ENCODE data around the gene AHI1.

Gene AHI1

DNA sequence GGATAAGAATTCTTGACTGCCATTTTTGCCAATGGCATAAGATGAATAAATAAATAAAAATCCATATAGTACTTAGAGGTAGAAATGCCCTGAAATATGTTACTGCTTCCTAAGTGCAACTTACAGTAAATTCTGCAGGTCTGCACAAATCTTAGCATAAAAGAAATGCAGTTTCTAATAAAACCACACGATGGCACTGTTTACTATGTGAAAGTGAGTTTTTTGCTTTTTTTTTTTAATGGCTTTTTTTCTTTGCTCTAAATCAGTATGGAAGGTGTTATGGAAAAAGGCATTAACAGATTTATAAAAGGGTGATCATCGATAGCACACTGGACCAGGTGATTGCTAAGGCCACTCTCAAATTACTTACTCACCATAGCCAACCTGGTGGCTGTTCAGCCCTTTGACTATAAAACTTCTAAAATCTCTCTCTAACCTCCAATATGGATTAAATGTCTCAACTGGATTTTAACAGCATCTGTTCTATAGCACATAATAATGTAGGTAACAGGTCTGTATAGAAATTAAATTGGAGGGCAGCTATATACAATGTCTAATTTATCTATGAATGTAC is 45.8 kb downstream of the AHI1 start:
- peak; percentile 76 for DNase-seq

DNA sequence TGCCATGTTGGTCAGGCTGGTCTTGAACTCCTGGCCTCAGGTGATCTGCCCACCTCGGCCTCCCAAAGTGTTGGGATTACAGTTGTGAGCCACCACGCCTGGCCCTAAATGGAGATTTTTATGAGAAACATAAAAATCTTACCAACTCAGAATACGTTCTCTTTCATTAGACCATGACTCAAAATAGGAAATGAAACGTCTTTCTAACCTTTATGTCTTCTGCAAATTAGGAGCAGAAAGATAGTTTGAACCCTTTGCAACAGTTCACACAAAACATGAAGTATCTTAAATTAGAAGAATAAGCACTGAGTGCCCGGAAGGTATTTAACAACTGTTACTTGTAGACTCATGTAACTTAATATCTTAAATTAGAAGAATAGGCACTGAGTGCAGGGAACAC is 48.3 kb downstream of the AHI1 start:
- DNase-seq: no peak

- no peak for DNase-seq
Measured at GRCh38 chr6:135440087-135440792, 57.3 kb downstream of the AHI1 start.

- DNase-seq: no peak
Measured at GRCh38 chr6:135439549-135439948, 58.0 kb downstream of the AHI1 start.

GRCh38 chr6:135438907-135439535 is 58.5 kb downstream of the AHI1 start:
- DNase-seq: peak; percentile 87

- no peak for DNase-seq
Measured at GRCh38 chr6:135434991-135435390, 62.5 kb downstream of the AHI1 start.

DNA sequence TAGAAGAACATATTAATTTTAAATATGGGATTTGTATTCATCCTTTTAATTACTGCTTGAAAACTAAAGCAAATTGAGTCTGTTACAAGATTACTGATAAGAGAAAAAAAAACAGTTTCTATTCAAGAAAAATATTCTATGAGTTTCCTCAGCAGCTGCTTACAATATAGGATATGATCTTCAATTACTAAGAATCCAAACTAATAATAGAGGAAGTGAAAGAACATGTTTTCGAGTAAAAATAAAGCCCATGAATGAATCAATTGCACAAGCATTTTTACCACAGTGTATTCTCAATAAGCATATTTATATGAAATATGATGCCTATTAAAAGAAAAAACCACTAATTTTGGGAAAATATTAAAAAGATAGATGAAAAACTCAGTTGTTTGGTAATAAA is 63.4 kb downstream of the AHI1 start:
- DNase-seq: peak; percentile 46

DNA sequence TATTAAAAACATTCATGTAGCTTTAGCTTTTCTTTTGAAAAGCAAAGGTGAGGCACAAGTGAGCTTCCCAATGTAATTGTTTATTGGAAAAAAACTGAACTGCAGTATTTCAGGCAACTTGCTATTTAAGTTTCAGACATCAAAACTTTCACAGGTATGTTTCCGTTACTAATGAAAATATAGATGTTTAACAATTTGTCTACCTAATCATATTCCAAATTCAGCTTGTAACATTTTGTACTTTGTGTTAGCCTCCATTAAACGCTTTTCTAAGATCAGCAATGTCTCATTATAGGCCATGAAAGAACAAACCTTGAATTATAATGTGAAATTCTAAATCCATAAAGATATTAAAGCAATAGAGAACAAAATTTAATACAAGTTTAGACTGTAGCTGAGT is 69.5 kb downstream of the AHI1 start:
- no peak for DNase-seq

DNA sequence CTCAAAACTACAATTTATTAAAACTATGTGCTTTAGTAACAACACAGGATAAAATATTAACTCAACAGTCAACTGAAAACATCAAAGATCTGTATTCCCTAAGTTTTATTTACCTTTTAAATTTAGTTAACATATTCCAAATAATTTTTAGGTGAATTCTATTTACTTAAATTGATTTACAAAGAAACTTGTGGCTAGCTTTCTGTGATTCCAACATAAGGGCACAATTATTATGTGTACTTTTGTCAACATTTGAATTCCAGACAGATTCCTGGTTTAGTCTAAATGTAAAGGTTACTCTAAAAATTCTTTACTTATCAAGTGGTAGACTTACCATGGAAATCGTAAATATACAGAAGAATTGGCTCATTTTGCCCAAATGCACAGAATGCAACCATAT is 70.7 kb downstream of the AHI1 start:
- DNase-seq: no peak

DNA sequence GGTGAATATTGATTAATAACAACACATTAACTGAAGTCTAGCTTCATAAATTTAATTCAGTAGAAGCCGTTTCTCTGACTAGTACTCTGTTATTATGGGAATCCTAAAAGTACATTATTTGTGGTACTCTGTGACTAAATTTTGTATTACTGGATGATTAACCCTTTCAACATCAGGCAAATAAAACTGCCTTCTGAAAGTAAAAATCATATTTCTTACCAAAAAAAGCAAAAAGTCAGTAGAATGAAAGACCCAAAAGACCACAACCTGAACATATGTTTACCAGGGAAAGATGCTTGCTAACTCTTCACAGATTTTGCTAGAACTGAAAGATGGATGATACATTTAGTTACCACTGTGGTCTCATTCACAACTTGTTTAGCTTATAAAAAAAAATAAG is 73.2 kb downstream of the AHI1 start:
- DNase-seq: no peak

DNA sequence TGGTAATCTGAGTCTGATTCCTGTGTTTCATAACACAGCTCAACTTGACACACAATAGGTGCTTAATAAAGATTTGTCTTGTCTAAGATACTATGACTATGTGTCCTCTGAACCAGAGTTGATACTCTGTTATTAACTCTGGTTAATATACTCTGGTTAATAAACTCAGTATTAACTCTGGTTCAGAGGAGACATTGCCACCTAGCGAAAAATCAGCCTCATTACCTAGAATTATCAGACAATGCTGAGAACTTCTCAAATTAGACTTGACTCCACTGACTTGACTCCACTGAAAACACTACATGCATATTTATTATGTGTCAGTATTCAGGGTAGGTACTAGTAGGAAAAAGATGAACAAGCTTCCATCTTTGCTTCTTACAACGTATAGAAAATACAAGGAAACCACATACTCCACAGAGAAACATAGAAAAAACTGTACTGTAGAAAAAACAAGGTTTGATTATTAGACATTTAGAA is 73.9 kb downstream of the AHI1 start:
- peak; percentile 88 for DNase-seq

DNA sequence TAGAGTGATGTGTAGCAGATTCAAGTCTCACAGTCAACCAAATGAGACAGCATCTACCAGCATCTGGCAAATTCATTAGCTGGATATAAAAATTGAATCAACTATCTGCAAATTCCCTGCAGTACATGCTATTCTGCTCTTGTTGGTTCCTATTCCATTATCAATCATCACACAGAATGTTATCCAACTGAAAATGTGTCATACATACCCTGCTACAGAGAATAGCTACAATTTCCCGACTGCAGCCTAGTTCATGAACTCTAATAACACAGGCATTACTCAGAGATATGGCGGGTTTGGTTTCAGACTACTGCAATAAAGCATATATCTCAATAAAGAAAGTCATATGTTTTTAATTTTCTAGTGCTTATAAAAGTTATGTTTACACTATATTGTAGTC is 78.4 kb downstream of the AHI1 start:
- DNase-seq: peak; percentile 63

- DNase-seq: peak; percentile 52
Measured at GRCh38 chr6:135418040-135418760, 79.3 kb downstream of the AHI1 start.

- no peak for DNase-seq
Measured at GRCh38 chr6:135412761-135413160, 84.8 kb downstream of the AHI1 start.

- no peak for DNase-seq
Measured at GRCh38 chr6:135411849-135412248, 85.7 kb downstream of the AHI1 start.

GRCh38 chr6:135411339-135411738 is 86.2 kb downstream of the AHI1 start:
- DNase-seq: peak; percentile 36

DNA sequence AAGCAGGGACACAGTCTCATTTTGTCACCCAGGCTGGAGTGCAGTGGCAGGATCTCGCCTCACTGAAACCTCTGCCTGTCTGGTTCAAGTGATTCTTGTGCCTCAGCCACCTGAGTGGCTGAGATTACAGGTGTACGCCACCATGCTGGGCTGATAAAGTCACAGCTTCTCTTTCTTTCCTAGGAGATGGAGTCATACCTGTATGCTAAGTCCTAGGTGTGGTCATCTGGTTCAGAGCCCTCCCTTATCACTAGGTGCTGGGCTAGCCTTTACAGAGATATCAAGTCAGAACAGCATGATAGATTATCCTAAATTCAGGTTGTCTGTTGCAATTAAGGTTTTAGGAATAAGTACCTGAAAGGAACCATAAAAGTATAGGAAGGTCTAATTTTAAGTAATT is 86.7 kb downstream of the AHI1 start:
- DNase-seq: no peak

DNA sequence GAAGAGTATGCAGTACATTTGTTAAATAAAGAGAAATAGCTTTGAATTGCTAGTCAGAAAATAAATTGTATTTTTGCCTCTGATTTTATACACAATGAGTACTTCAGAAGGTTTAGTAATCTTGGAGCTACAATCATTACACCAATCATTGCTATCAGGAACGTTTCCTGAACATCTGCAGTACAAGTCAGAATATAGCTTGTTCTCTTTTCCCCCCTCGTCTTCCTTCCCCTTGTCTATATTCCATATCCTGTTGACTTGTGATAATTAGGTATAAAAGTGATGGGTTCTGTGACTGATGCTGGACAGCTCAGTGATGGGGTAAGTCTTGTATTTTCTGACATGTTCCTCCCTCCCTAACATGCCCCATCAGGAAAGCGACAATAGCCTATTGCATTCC is 94.0 kb downstream of the AHI1 start:
- DNase-seq: peak; percentile 70

GRCh38 chr6:135402311-135402710 is 95.2 kb downstream of the AHI1 start:
- no peak for DNase-seq

- DNase-seq: peak; percentile 74
Measured at GRCh38 chr6:135397172-135397952, 100.2 kb downstream of the AHI1 start.

GRCh38 chr6:135395136-135395535 is 102.4 kb downstream of the AHI1 start:
- no peak for DNase-seq

GRCh38 chr6:135393289-135393688 is 104.3 kb downstream of the AHI1 start:
- no peak for DNase-seq

GRCh38 chr6:135390458-135390857 is 107.1 kb downstream of the AHI1 start:
- no peak for DNase-seq

All from hematopoietic multipotent progenitor cell treated with erythropoietin and hydrocortisone succinate and interleukin-3 and kit ligand, for 4 days (in vitro differentiated cells).